ENCODE results near the gene TOB1.

GRCh38 chr17:50865868-50866260 is 290 bp downstream of the TOB1 start:
- TF ChIP-seq CTCF (conservative IDR thresholded peaks at IDR 0.05), result no peak
- no peak for TF ChIP-seq EZH2 (IDR thresholded peaks at IDR 0.05; ENCODE audit: low read depth)

Measured in PC-9 (cell line).